H1 (cell line): Measurements from ENCODE around the gene SRSF2. TPM values are rescaled to one million over a fixed set of nuclear protein-coding genes. Genes with fewer than 3 reads are reported as not detected.

Source experiments
- CTCF ChIA-PET: fragments of 300-600 bp; sonication (Branson Sonifier 250); formaldehyde crosslinking; loops from one replicate; lab custom pipeline; 2021; ENCODE audit not compliant: partially characterized antibody; lab: Charles Lee
- POLR2A ChIA-PET: fragments of 300-600 bp; sonication (Branson Sonifier 250); formaldehyde crosslinking; loops from one replicate; lab custom pipeline; 2021; ENCODE audit warnings: inconsistent platforms; ENCODE audit not compliant: partially characterized antibody; lab: Charles Lee
- DNase-seq, 2 experiments: peaks; one replicate each; pipeline versions ENCODE4 v3.0.0 to v3.0.0-alpha.2; 2010 to 2022; ENCODE audit warnings: low spot score in 2 of 2, low read depth in 1 of 2, mixed read lengths in 1 of 2
- FAIRE-seq: peaks from 2 replicates; lab custom pipeline; 2011; peaks lifted over from hg19 to GRCh38; lab: Jason Lieb, UNC
- H2AFZ ChIP-seq: 2 replicates; pipeline ENCODE4 v1.8.1; 2012; ENCODE audit warnings: low read length, inconsistent platforms
- H2AK5ac ChIP-seq: 2 replicates; pipeline ENCODE4 v1.6.1; 2013; ENCODE audit warnings: low read depth, low read length
- H2BK120ac ChIP-seq: replicated peaks from 2 replicates; pipeline ENCODE3; 2013; ENCODE audit warnings: low read depth, low read length, inconsistent platforms
- H2BK12ac ChIP-seq: 2 replicates; pipeline ENCODE4 v1.6.1; 2013; ENCODE audit warnings: low read depth, low read length
- H2BK15ac ChIP-seq: 2 replicates; pipeline ENCODE4 v1.6.1; 2013; ENCODE audit warnings: low read length
- H2BK20ac ChIP-seq: 2 replicates; pipeline ENCODE4 v1.6.1; 2013; ENCODE audit warnings: low read length
- H2BK5ac ChIP-seq: 2 replicates; pipeline ENCODE4 v1.6.1; 2013; ENCODE audit warnings: low read depth, low read length
- H3K14ac ChIP-seq: 2 replicates; pipeline ENCODE4 v1.6.1; 2013; ENCODE audit warnings: inconsistent platforms; ENCODE audit not compliant: insufficient read length
- H3K18ac ChIP-seq: 2 replicates; pipeline ENCODE4 v1.6.1; 2013; ENCODE audit warnings: low read length; ENCODE audit errors: extremely low read depth
- H3K23ac ChIP-seq: 2 replicates; pipeline ENCODE4 v1.6.1; 2013; ENCODE audit warnings: inconsistent platforms; ENCODE audit not compliant: insufficient read length
- H3K23me2 ChIP-seq: 2 replicates; pipeline ENCODE4 v1.6.1; 2013; ENCODE audit warnings: low read depth, low read length
- H3K27ac ChIP-seq: 2 replicates; pipeline ENCODE4 v1.6.1; 2011; ENCODE audit warnings: low read depth, low read length, inconsistent platforms
- H3K27me3 ChIP-seq, 4 experiments: replicated peaks in 1 of 4; 1 replicate in 1 of 4; 2 replicates in 3 of 4; pipeline versions ENCODE4 v1.6.1 to v1.8.1; 2011 to 2013; ENCODE audit warnings: low read length in 3 of 4, mild to moderate bottlenecking in 3 of 4, inconsistent platforms in 2 of 4, mixed read lengths in 2 of 4, moderate library complexity in 1 of 4; ENCODE audit not compliant: control insufficient read depth in 3 of 4, insufficient read depth in 3 of 4; ENCODE audit errors: extremely low read depth in 1 of 4
- H3K36me3 ChIP-seq, 4 experiments: 2 replicates each; pipeline versions ENCODE4 v1.6.1 to v1.8.1; 2011 to 2013; ENCODE audit warnings: mild to moderate bottlenecking in 4 of 4, low read length in 3 of 4, moderate library complexity in 2 of 4, control low read depth in 1 of 4, inconsistent platforms in 1 of 4; ENCODE audit not compliant: insufficient read depth in 4 of 4, control insufficient read depth in 2 of 4
- H3K4ac ChIP-seq: replicated peaks from 2 replicates; pipeline ENCODE3; 2013; ENCODE audit warnings: low read length, low read depth, mixed read lengths, inconsistent platforms; ENCODE audit not compliant: insufficient read length
- H3K4me1 ChIP-seq, 4 experiments: replicated peaks in 1 of 4; 1 replicate in 1 of 4; 2 replicates in 3 of 4; pipeline versions ENCODE4 v1.6.1 to v1.8.1; 2011 to 2013; ENCODE audit warnings: low read length in 3 of 4, inconsistent platforms in 2 of 4, mixed read lengths in 1 of 4; ENCODE audit not compliant: insufficient read depth in 4 of 4, control insufficient read depth in 3 of 4
- H3K4me2 ChIP-seq, 2 experiments: 2 replicates each; pipeline versions ENCODE4 v1.6.1 to v1.8.1; 2011 to 2013; ENCODE audit warnings: low read depth in 2 of 2, low read length in 2 of 2, control low read depth in 1 of 2, inconsistent platforms in 1 of 2, mild to moderate bottlenecking in 1 of 2; ENCODE audit not compliant: insufficient read depth in 1 of 2
- H3K4me3 ChIP-seq, 4 experiments: fragments of 200-600, 300-600 bp in 1 of 4; sonication (generic), shearing (Covaris generic), sonication (Bioruptor Twin) in 1 of 4; 2 replicates each; pipeline versions ENCODE4 v1.5.1 to v1.8.1; 2011 to 2016; ENCODE audit warnings: low read length in 4 of 4, low read depth in 3 of 4, control low read depth in 2 of 4, inconsistent platforms in 2 of 4, mild to moderate bottlenecking in 2 of 4, mixed read lengths in 1 of 4, moderate library complexity in 1 of 4; ENCODE audit not compliant: insufficient read depth in 2 of 4; ENCODE audit errors: extremely low read depth in 1 of 4
- H3K56ac ChIP-seq: replicated peaks from 2 replicates; pipeline ENCODE3; 2013; ENCODE audit warnings: low read depth, mild to moderate bottlenecking, mixed read lengths, low read length, inconsistent platforms; ENCODE audit not compliant: insufficient read length
- H3K79me1 ChIP-seq: 2 replicates; pipeline ENCODE4 v1.6.1; 2013; ENCODE audit warnings: low read depth, low read length, control low read depth
- H3K79me2 ChIP-seq, 2 experiments: 2 replicates each; pipeline versions ENCODE4 v1.6.1 to v1.8.1; 2012 to 2013; ENCODE audit warnings: low read length in 2 of 2, mild to moderate bottlenecking in 2 of 2, inconsistent platforms in 1 of 2; ENCODE audit not compliant: insufficient read depth in 2 of 2, control insufficient read depth in 1 of 2
- H3K9ac ChIP-seq, 4 experiments: replicated peaks in 1 of 4; 1 replicate in 1 of 4; 2 replicates in 3 of 4; pipeline versions ENCODE4 v1.6.1 to v1.8.1; 2011 to 2013; ENCODE audit warnings: low read depth in 3 of 4, low read length in 3 of 4, control low read depth in 2 of 4, mild to moderate bottlenecking in 2 of 4, moderate library complexity in 2 of 4, inconsistent platforms in 1 of 4; ENCODE audit errors: extremely low read depth in 1 of 4
- H3K9me3 ChIP-seq, 2 experiments: 2 replicates each; pipeline versions ENCODE4 v1.6.1 to v1.8.1; 2012 to 2013; ENCODE audit warnings: mild to moderate bottlenecking in 2 of 2, moderate library complexity in 2 of 2, control low read depth in 1 of 2, inconsistent platforms in 1 of 2, low read depth in 1 of 2, low read length in 1 of 2, mixed read lengths in 1 of 2; ENCODE audit not compliant: insufficient read depth in 2 of 2
- H4K20me1 ChIP-seq, 2 experiments: replicated peaks in 1 of 2; 2 replicates each; pipeline versions ENCODE3 to v1.8.1; 2011 to 2013; ENCODE audit warnings: inconsistent platforms in 2 of 2, low read length in 2 of 2, mild to moderate bottlenecking in 1 of 2; ENCODE audit not compliant: insufficient read depth in 2 of 2, control insufficient read depth in 1 of 2
- H4K5ac ChIP-seq: 2 replicates; pipeline ENCODE4 v1.6.1; 2013; ENCODE audit warnings: low read length, low read depth, mixed read lengths, inconsistent platforms; ENCODE audit not compliant: insufficient read length
- H4K8ac ChIP-seq: 2 replicates; pipeline ENCODE4 v1.8.0; 2013; ENCODE audit warnings: mild to moderate bottlenecking, moderate library complexity, low read length, inconsistent platforms; ENCODE audit not compliant: insufficient read depth; ENCODE audit errors: extremely low read depth
- H4K91ac ChIP-seq: replicated peaks from 2 replicates; pipeline ENCODE3; 2013; ENCODE audit warnings: low read length, mixed read lengths, inconsistent platforms; ENCODE audit not compliant: insufficient read length
- CBX5 ChIP-seq: fragments of 300-800, 300-1000 bp; sonication (generic); IDR thresholded peaks from 2 replicates; pipeline ENCODE4 v1.7.1; 2016; ENCODE audit warnings: antibody characterized with exemption, low read length, low read depth
- WGBS, 2 experiments: shearing (Covaris generic) in 1 of 2; methylation state at CpG; one replicate each; pipeline versions ENCODE4 v1.1.6 to v1.1.7; 2013 to 2015; ENCODE audit warnings: low lambda C conversion rate in 2 of 2, mixed read lengths in 2 of 2, inconsistent platforms in 1 of 2, low coverage in 1 of 2, missing lambda C conversion rate in 1 of 2; ENCODE audit not compliant: insufficient replicate concordance in 2 of 2, insufficient coverage in 1 of 2, insufficient read length in 1 of 2; ENCODE audit errors: extremely low coverage in 1 of 2, missing lambda C conversion rate in 1 of 2; 5-methylcytosine and 5-hydroxymethylcytosine counted together
- polyA plus RNA-seq, 7 experiments: library from polyadenylated mRNA; depleted of rRNA in 3 of 7; stranded (reverse) in 5 of 7; unstranded in 2 of 7; fragments of >200 nt in 5 of 7; fragments of 200-250 nt in 2 of 7; gene quantifications; 1 replicate in 5 of 7; 2 replicates in 1 of 7; 4 replicates in 1 of 7; pipeline versions ENCODE4 v1.2.1 to v1.2.3, GENCODE V29; 2011 to 2013; ENCODE audit warnings: missing spikeins in 2 of 7, mixed read lengths in 2 of 7
- total RNA-seq: library from RNA; stranded (reverse); fragmentation: NEBNext Ultra II Directional; extraction: Animal tissue kit (Norgen Biotek cat#: 25700); gene quantifications from 2 replicates; pipeline ENCODE4 v1.2.1, GENCODE V29; 2021

Gene SRSF2
- total and polyA plus RNA-seq, 2 of the 8 experiments (the other 6 are each of a cell fraction or from before 2014, with no cell fraction given): 397 to 401 TPM

DNA sequence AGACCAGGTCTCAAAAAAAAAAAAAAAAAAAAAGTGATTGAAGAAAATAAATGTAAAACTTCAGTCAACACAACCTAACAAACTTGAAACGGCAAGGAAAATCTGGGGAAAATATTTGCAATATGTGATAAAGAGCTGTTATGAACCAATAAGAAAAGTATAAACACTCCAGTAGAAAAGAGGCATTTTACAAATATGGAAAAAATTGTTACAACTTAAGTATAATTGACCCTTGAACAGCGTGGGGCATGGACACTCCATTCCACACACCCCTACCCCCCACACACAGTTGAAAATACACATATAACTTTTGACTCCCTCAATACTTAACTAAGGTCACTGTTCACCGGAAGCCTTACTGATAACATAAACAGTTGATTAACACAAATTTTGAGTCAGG lies 21.4 kb upstream of the SRSF2 start:
- no peaks in the 10 kb centered on the region for H3K23me2 ChIP-seq
- H4K8ac ChIP-seq: no peak overlapping the region
- no peak overlapping the region for H3K18ac ChIP-seq
- no peaks in the 10 kb centered on the region for H3K9me3 ChIP-seq
- no peak overlapping the region for H3K9ac ChIP-seq
- no peak overlapping the region for H4K5ac ChIP-seq
- H2BK20ac ChIP-seq: no peak overlapping the region
- H3K4me2 ChIP-seq: no peak overlapping the region
- H3K4me1 ChIP-seq: no peaks in the 10 kb centered on the region
- no peak overlapping the region for H3K14ac ChIP-seq
- no peak overlapping the region for H3K56ac ChIP-seq
- H2BK12ac ChIP-seq: no peak overlapping the region
- H2BK120ac ChIP-seq: no peak overlapping the region
- no peak overlapping the region for H4K91ac ChIP-seq
- 90% methylated on average over 3 of the region's 3 CpGs; no CpG with 5 or more reads in 1 of the 2 experiments for WGBS, 2 experiments
- H3K79me1 ChIP-seq: no peaks in the 10 kb centered on the region
- H3K23ac ChIP-seq: no peak overlapping the region
- no peak overlapping the region for H2AFZ ChIP-seq
- no peak overlapping the region for H2BK5ac ChIP-seq
- TF ChIP-seq CBX5: no peak
- H3K4ac ChIP-seq: no peak overlapping the region
- ChIA-PET POLR2A (interaction anchor here (0.8 to 1.4 kb wide), 2 partner anchors 21 to 26 kb away, joined by 3 to 6 read pairs; partner anchors contain the start of genes MFSD11 and SRSF2), CTCF (interaction anchor here (1.6 to 2.0 kb wide), 2 partner anchors 10 to 58 kb away, joined by 3 to 5 read pairs; no protein-coding TSS in a partner anchor)
- H4K20me1 ChIP-seq: no peaks in the 10 kb centered on the region
- H3K79me2 ChIP-seq: no peaks in the 10 kb centered on the region
- H3K36me3 ChIP-seq: peaks cover 0 to 4% (median 4%) of the 10 kb centered on the region in 4 experiments; a peak in 4 of 8 replicates
- H3K27me3 ChIP-seq: no peaks in the 10 kb centered on the region
- H3K4me3 ChIP-seq: no peak overlapping the region
- H2BK15ac ChIP-seq: no peak overlapping the region
- H2AK5ac ChIP-seq: no peak overlapping the region
- H3K27ac ChIP-seq: no peak overlapping the region
- DNase-seq: no peak
- FAIRE-seq: no peak
